Measurements from ENCODE around the gene SRGAP1. TPM values are rescaled to one million over a fixed set of nuclear protein-coding genes. Genes with fewer than 3 reads are reported as not detected.
"Not testable (repeated sequence)": the region's sequence is repeated elsewhere in the genome, so short reads cannot be mapped to it uniquely, and the experiment has no call there.

Gene SRGAP1
- total and polyA plus RNA-seq, 2 donors: 0.82 to 1.3 TPM

DNA sequence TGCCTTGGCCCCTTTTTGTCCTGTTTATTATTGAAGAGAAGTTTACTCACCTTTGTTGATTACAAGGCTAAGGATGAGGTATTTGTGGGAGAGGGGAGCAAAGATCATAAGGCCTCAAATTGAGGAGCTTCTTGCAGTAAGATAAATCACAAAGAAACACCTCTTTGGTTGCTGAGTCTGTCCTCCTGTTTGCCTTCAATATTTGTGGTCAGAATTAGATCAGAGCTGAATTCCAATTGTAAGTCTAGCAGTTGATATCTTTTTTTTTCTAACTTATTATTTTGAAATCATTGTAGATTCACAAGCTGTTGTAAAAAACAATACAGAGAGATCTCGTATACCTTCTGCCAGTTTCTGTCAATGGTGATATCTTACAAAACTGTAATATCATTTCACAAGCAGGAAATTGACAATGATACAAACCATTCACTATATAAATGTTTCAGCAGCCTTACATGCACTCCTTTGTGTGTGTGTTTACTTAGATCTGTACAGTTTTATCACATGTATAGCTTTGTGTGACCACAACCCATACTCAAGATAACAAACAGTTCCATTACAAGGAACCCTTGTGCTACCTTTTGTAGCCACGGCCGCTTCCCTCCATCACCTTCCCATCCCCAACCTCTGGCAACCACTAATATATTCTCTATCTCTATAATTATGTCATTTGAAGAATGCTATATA is 280.2 kb downstream of the SRGAP1 start:
- Histone ChIP-seq H3K9me3 (ENCODE audit: control insufficient read depth in 2 of 2, insufficient read depth in 1 of 2, low read length in 1 of 2) (no peaks in the 10 kb centered on the region), H3K4me3 (ENCODE audit: low read length in 2 of 2) (no peak overlapping the region), H3K27me3 (ENCODE audit: control insufficient read depth in 2 of 2, insufficient read depth in 1 of 2, low read length in 1 of 2) (no peaks in the 10 kb centered on the region), H3K27ac (ENCODE audit: low read depth in 1 of 2, low read length in 1 of 2) (no peak overlapping the region), H3K36me3 (ENCODE audit: control insufficient read depth in 2 of 2, insufficient read depth in 2 of 2, low read length in 1 of 2) (no peaks in the 10 kb centered on the region), H3K4me1 (ENCODE audit: control insufficient read depth in 2 of 2, insufficient read depth in 2 of 2, low read length in 2 of 2) (no peaks in the 10 kb centered on the region)
- WGBS: 94% methylated on average over 3 of the region's 3 CpGs
- no peak for DNase-seq (ENCODE audit: low read depth in 6 of 9, low spot score in 9 of 9)

DNA sequence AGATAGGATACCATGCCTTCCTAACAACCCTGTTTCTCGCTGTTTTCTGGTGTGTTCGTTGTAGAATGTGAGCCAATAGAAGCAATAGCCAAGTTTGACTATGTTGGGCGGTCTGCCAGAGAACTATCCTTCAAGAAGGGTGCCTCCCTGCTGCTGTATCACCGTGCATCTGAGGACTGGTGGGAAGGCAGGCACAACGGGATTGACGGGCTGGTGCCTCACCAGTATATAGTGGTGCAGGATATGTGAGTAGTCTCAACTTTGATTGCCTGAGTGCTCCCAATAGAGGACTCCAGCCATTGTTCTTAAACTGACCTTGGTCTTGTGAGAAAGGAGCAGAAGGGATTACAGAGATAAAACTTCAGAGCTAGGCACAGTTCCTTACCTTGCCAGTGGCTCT is 281.4 kb downstream of the SRGAP1 start:
- Histone ChIP-seq H3K4me3 (ENCODE audit: low read length in 2 of 2) (no peak overlapping the region), H3K9me3 (ENCODE audit: control insufficient read depth in 2 of 2, insufficient read depth in 1 of 2, low read length in 1 of 2) (no peaks in the 10 kb centered on the region), H3K27me3 (ENCODE audit: control insufficient read depth in 2 of 2, insufficient read depth in 1 of 2, low read length in 1 of 2) (no peaks in the 10 kb centered on the region), H3K36me3 (ENCODE audit: control insufficient read depth in 2 of 2, insufficient read depth in 2 of 2, low read length in 1 of 2) (no peaks in the 10 kb centered on the region), H3K4me1 (ENCODE audit: control insufficient read depth in 2 of 2, insufficient read depth in 2 of 2, low read length in 2 of 2) (no peaks in the 10 kb centered on the region), H3K27ac (ENCODE audit: low read depth in 1 of 2, low read length in 1 of 2) (no peak overlapping the region)
- no peak for DNase-seq (ENCODE audit: low read depth in 6 of 9, low spot score in 9 of 9)
- WGBS: 93% methylated on average over 6 of the region's 6 CpGs

DNA sequence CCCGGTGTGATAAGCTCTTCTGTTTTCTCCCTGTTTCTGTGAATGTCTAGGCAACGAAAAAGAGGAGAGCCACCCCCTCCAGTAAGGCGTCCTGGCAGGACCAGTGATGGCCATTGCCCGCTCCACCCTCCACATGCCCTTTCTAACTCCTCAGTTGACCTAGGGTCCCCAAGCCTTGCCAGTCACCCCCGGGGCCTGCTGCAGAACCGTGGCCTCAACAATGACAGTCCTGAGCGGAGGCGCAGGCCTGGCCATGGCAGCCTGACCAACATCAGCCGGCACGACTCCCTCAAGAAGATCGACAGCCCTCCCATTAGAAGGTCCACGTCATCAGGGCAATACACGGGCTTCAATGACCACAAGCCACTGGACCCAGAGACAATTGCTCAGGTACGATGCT is 283.3 kb downstream of the SRGAP1 start:
- Histone ChIP-seq H3K4me1 (ENCODE audit: control insufficient read depth in 2 of 2, insufficient read depth in 2 of 2, low read length in 2 of 2) (no peaks in the 10 kb centered on the region), H3K27ac (ENCODE audit: low read depth in 1 of 2, low read length in 1 of 2) (no peak overlapping the region), H3K36me3 (ENCODE audit: control insufficient read depth in 2 of 2, insufficient read depth in 2 of 2, low read length in 1 of 2) (no peaks in the 10 kb centered on the region), H3K4me3 (ENCODE audit: low read length in 2 of 2) (no peak overlapping the region), H3K9me3 (ENCODE audit: control insufficient read depth in 2 of 2, insufficient read depth in 1 of 2, low read length in 1 of 2) (no peaks in the 10 kb centered on the region), H3K27me3 (ENCODE audit: control insufficient read depth in 2 of 2, insufficient read depth in 1 of 2, low read length in 1 of 2) (no peaks in the 10 kb centered on the region)
- 96% methylated on average over 14 of the region's 14 CpGs for WGBS
- DNase-seq (ENCODE audit: low read depth in 6 of 9, low spot score in 9 of 9): no peak

DNA sequence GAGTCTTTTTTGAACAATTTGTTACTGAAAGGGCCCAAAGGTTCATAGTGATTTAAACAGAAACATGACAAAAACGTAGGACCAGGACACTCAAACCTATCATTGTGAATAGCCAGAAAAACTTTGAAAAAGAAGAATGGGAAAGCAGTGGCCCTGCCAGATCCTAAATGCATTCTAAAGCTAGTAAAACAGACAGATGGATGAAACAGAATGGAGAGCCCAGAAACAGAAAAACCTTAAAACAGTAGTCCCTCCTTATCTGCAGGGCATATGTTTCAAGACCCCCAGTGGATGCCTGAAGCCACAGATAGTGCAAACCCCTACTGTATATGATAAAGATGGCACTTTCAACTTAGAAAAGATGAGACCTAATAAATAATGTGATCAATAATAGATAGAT is 283.9 kb downstream of the SRGAP1 start:
- no peak overlapping the region for H3K4me3 ChIP-seq (ENCODE audit: low read length in 2 of 2)
- H3K27me3 ChIP-seq (ENCODE audit: control insufficient read depth in 2 of 2, insufficient read depth in 1 of 2, low read length in 1 of 2): no peaks in the 10 kb centered on the region
- H3K36me3 ChIP-seq (ENCODE audit: control insufficient read depth in 2 of 2, insufficient read depth in 2 of 2, low read length in 1 of 2): no peaks in the 10 kb centered on the region
- no peak overlapping the region for H3K27ac ChIP-seq (ENCODE audit: low read depth in 1 of 2, low read length in 1 of 2)
- H3K4me1 ChIP-seq (ENCODE audit: control insufficient read depth in 2 of 2, insufficient read depth in 2 of 2, low read length in 2 of 2): no peaks in the 10 kb centered on the region
- 81% methylated on average over 1 of the region's 1 CpG for WGBS
- no peaks in the 10 kb centered on the region for H3K9me3 ChIP-seq (ENCODE audit: control insufficient read depth in 2 of 2, insufficient read depth in 1 of 2, low read length in 1 of 2)
- DNase-seq (ENCODE audit: low read depth in 6 of 9, low spot score in 9 of 9): no peak

DNA sequence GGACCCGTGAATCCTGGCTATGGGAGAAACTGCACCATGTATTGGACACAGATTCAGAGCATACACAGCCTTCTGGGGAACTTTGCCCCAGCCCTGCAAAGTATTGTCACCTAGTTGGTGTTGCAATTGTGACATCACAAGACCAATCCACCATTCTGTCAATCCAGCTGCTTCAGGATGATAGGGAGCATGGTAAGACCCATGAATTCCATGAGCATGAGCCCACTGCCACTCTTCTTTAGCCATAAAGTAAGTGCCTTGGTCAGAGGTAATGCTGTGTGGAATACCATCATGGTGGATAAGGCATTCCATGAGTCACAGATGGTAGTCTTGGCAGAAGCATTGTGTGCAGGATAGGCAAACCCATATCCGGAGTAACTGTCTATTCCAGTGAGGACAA is 286.0 kb downstream of the SRGAP1 start:
- DNase-seq (ENCODE audit: low read depth in 6 of 9, low spot score in 9 of 9); H3K27ac ChIP-seq (ENCODE audit: low read depth in 1 of 2, low read length in 1 of 2); H3K4me3 ChIP-seq (ENCODE audit: low read length in 2 of 2); H3K4me1 ChIP-seq (ENCODE audit: control insufficient read depth in 2 of 2, insufficient read depth in 2 of 2, low read length in 2 of 2); H3K27me3 ChIP-seq (ENCODE audit: control insufficient read depth in 2 of 2, insufficient read depth in 1 of 2, low read length in 1 of 2); H3K9me3 ChIP-seq (ENCODE audit: control insufficient read depth in 2 of 2, insufficient read depth in 1 of 2, low read length in 1 of 2); H3K36me3 ChIP-seq (ENCODE audit: control insufficient read depth in 2 of 2, insufficient read depth in 2 of 2, low read length in 1 of 2): not testable (repeated sequence)
- 93% methylated on average over 2 of the region's 2 CpGs for WGBS

DNA sequence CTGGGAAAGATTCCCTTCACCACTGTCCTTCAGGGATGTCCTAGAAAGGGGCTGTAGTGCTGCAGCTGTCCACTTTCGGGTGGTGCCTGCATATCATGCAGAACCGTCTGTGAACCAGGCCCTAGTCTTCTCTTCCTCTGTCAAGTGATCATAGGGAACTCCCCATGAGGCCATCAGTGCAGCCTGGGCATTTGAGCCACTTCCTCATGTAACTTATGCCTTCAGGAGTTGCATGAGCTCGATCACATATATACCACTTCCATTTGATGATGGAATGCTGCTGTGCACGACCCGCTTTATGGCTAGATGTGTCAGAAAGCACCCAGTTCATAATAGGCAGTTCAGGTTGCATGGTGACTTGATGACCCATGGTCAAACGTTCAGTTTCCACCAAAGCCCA is 287.0 kb downstream of the SRGAP1 start:
- H3K36me3 ChIP-seq (ENCODE audit: control insufficient read depth in 2 of 2, insufficient read depth in 2 of 2, low read length in 1 of 2); H3K27ac ChIP-seq (ENCODE audit: low read depth in 1 of 2, low read length in 1 of 2); H3K27me3 ChIP-seq (ENCODE audit: control insufficient read depth in 2 of 2, insufficient read depth in 1 of 2, low read length in 1 of 2); H3K4me3 ChIP-seq (ENCODE audit: low read length in 2 of 2); H3K9me3 ChIP-seq (ENCODE audit: control insufficient read depth in 2 of 2, insufficient read depth in 1 of 2, low read length in 1 of 2); DNase-seq (ENCODE audit: low read depth in 6 of 9, low spot score in 9 of 9); H3K4me1 ChIP-seq (ENCODE audit: control insufficient read depth in 2 of 2, insufficient read depth in 2 of 2, low read length in 2 of 2): not testable (repeated sequence)
- WGBS: 94% methylated on average over 6 of the region's 6 CpGs

DNA sequence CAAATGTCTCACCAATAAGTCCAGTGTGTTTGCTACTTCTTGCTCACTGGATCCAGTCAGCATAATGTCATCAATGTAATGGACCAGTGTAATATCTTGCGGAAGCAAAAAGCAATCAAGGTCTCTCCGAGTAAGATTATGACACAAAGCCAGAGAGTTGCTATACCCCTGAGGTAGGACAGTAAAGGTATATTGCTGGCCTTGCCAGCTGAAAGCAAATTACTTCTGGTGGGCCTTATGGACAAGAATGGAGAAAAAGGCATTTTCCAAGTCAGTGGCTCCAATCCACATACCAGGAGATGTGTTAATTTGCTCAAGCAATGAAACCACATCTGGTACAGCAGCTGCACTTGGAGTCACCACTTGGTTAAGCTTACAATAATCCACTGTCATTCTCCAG is 288.2 kb downstream of the SRGAP1 start:
- WGBS: 97% methylated on average over 2 of the region's 2 CpGs
- DNase-seq (ENCODE audit: low read depth in 6 of 9, low spot score in 9 of 9); H3K4me1 ChIP-seq (ENCODE audit: control insufficient read depth in 2 of 2, insufficient read depth in 2 of 2, low read length in 2 of 2); H3K27ac ChIP-seq (ENCODE audit: low read depth in 1 of 2, low read length in 1 of 2); H3K4me3 ChIP-seq (ENCODE audit: low read length in 2 of 2); H3K9me3 ChIP-seq (ENCODE audit: control insufficient read depth in 2 of 2, insufficient read depth in 1 of 2, low read length in 1 of 2); H3K36me3 ChIP-seq (ENCODE audit: control insufficient read depth in 2 of 2, insufficient read depth in 2 of 2, low read length in 1 of 2); H3K27me3 ChIP-seq (ENCODE audit: control insufficient read depth in 2 of 2, insufficient read depth in 1 of 2, low read length in 1 of 2): not testable (repeated sequence)

DNA sequence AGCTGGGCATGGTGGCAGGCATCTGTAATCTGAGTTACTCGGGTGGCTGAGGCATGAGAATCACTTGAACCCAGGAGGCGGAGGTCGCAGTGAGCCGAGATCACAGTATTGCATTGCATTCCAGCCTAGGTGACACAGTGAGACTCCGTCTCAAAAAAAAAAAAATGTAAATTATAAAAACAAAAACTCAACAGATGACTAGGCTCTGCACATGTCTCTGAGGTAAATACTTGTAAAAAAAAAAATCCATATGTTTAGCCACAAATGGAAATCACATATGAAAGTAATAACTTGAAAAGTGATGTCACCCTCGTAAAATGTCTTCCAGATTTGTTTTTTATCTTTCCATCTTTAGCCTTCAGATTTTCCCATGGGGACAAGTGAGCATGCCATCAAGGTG is 292.6 kb downstream of the SRGAP1 start:
- H3K36me3 ChIP-seq (ENCODE audit: control insufficient read depth in 2 of 2, insufficient read depth in 2 of 2, low read length in 1 of 2): no peaks in the 10 kb centered on the region
- DNase-seq (ENCODE audit: low read depth in 6 of 9, low spot score in 9 of 9): no peak
- no peak overlapping the region for H3K27ac ChIP-seq (ENCODE audit: low read depth in 1 of 2, low read length in 1 of 2)
- H3K4me3 ChIP-seq (ENCODE audit: low read length in 2 of 2): no peak overlapping the region
- H3K4me1 ChIP-seq (ENCODE audit: control insufficient read depth in 2 of 2, insufficient read depth in 2 of 2, low read length in 2 of 2): no peaks in the 10 kb centered on the region
- H3K9me3 ChIP-seq (ENCODE audit: control insufficient read depth in 2 of 2, insufficient read depth in 1 of 2, low read length in 1 of 2): no peaks in the 10 kb centered on the region
- WGBS: 97% methylated on average over 6 of the region's 6 CpGs
- H3K27me3 ChIP-seq (ENCODE audit: control insufficient read depth in 2 of 2, insufficient read depth in 1 of 2, low read length in 1 of 2): no peaks in the 10 kb centered on the region

DNA sequence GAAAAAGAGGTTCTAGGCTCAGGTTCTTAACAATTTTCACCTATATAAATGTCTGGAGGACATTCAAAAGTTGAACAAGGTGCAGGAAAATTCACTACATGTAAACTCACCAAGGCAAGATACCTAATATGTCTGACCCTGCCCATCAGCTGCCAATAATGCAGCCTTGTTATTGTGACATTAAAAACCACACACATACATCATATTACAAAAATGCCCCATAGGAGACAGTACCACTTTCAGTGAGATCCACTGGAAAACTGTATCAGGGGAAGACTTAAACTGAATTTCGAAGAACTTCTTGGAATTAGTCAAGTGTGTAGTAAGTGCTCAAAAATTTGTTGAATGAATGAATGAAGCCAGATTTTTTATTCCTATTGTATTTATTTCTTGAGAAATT is 294.5 kb downstream of the SRGAP1 start:
- Histone ChIP-seq H3K36me3 (ENCODE audit: control insufficient read depth in 2 of 2, insufficient read depth in 2 of 2, low read length in 1 of 2) (no peaks in the 10 kb centered on the region), H3K27ac (ENCODE audit: low read depth in 1 of 2, low read length in 1 of 2) (no peak overlapping the region), H3K9me3 (ENCODE audit: control insufficient read depth in 2 of 2, insufficient read depth in 1 of 2, low read length in 1 of 2) (no peaks in the 10 kb centered on the region), H3K4me1 (ENCODE audit: control insufficient read depth in 2 of 2, insufficient read depth in 2 of 2, low read length in 2 of 2) (no peaks in the 10 kb centered on the region), H3K4me3 (ENCODE audit: low read length in 2 of 2) (no peak overlapping the region), H3K27me3 (ENCODE audit: control insufficient read depth in 2 of 2, insufficient read depth in 1 of 2, low read length in 1 of 2) (no peaks in the 10 kb centered on the region)
- DNase-seq (ENCODE audit: low read depth in 6 of 9, low spot score in 9 of 9): no peak
- WGBS: 99% methylated on average over 1 of the region's 1 CpG

DNA sequence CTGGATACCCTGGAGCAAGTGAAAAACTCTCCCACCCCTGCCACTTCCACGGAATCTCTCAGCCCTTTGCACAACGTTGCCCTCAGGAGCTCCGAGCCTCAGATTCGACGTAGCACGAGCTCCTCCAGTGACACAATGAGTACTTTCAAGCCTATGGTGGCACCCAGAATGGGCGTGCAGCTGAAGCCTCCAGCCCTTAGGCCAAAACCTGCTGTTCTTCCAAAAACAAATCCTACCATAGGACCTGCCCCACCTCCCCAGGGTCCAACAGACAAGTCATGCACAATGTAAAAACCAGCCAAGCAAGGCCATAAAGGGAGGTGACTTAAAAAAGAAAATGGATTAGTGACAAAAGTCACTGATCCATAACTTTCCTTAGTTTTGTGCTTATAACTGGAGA is 297.9 kb downstream of the SRGAP1 start:
- no peak for DNase-seq (ENCODE audit: low read depth in 6 of 9, low spot score in 9 of 9)
- Histone ChIP-seq H3K9me3 (ENCODE audit: control insufficient read depth in 2 of 2, insufficient read depth in 1 of 2, low read length in 1 of 2) (no peaks in the 10 kb centered on the region), H3K27ac (ENCODE audit: low read depth in 1 of 2, low read length in 1 of 2) (no peak overlapping the region), H3K27me3 (ENCODE audit: control insufficient read depth in 2 of 2, insufficient read depth in 1 of 2, low read length in 1 of 2) (no peaks in the 10 kb centered on the region), H3K4me1 (ENCODE audit: control insufficient read depth in 2 of 2, insufficient read depth in 2 of 2, low read length in 2 of 2) (no peaks in the 10 kb centered on the region), H3K36me3 (ENCODE audit: control insufficient read depth in 2 of 2, insufficient read depth in 2 of 2, low read length in 1 of 2) (no peaks in the 10 kb centered on the region), H3K4me3 (ENCODE audit: low read length in 2 of 2) (no peak overlapping the region)
- 97% methylated on average over 7 of the region's 7 CpGs for WGBS
